Esophagus muscularis mucosa (tissue), 3 donors: ENCODE data around the gene ATF5.

ENCODE experiments used
- POLR2AphosphoS5 ChIP-seq, 2 donors: sonication (generic); formaldehyde crosslinking; IDR thresholded peaks; one replicate each; pipeline ENCODE4 v1.6.1; 2017; ENCODE audit warnings: antibody characterized with exemption in 2 of 2
- TF ChIP-seq, protein P1 (sequence below), 3 experiments: fragments of 200-600 bp in 2 of 3; fragments of 450-650 bp in 1 of 3; sonication (generic) in 2 of 3; IDR thresholded peaks; one replicate each; pipeline ENCODE4 v1.5.1; 2017 to 2019; ENCODE audit warnings: antibody characterized with exemption in 3 of 3, mild to moderate bottlenecking in 2 of 3, moderate library complexity in 1 of 3

DNA sequence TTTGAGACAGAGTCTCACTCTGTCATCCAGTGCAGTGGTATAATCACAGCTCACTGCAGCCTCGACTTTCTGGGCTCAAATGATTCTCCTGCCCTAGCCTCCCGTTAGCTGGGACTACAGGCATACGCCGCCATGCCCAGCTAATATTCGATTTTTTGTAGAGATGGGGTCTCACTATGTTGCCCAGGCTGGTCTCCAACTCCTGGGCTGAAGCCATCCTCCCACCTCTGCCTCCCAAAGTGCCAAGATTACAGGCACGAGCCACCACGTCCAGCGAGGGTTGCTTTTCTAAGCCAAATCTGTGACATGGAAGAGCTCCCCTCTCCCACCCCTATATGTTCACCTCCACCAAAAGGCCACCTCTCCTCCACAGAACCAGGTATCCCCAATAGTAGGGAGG is 10.9 kb upstream of the ATF5 start:
- TF ChIP-seq, protein P1, sequence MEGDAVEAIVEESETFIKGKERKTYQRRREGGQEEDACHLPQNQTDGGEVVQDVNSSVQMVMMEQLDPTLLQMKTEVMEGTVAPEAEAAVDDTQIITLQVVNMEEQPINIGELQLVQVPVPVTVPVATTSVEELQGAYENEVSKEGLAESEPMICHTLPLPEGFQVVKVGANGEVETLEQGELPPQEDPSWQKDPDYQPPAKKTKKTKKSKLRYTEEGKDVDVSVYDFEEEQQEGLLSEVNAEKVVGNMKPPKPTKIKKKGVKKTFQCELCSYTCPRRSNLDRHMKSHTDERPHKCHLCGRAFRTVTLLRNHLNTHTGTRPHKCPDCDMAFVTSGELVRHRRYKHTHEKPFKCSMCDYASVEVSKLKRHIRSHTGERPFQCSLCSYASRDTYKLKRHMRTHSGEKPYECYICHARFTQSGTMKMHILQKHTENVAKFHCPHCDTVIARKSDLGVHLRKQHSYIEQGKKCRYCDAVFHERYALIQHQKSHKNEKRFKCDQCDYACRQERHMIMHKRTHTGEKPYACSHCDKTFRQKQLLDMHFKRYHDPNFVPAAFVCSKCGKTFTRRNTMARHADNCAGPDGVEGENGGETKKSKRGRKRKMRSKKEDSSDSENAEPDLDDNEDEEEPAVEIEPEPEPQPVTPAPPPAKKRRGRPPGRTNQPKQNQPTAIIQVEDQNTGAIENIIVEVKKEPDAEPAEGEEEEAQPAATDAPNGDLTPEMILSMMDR (IDR thresholded peaks at IDR 0.05): no peak
- TF ChIP-seq POLR2AphosphoS5 (IDR thresholded peaks at IDR 0.05): no peak
